Esophagus muscularis mucosa (tissue), 4 donors: ENCODE results near the gene LYPD6B. TPM values are rescaled to one million over a fixed set of nuclear protein-coding genes. Genes with fewer than 3 reads are reported as not detected.

Experiments
- DNase-seq: peaks from one replicate; pipeline ENCODE4 v3.0.0-alpha.2; 2017; ENCODE audit errors: extremely low spot score
- H3K27ac ChIP-seq, 4 donors: fragments of 200-600 bp; sonication (generic); replicated peaks in 1 of 4; 1 replicate in 3 of 4; 2 replicates in 1 of 4; pipeline ENCODE4 v1.5.1; 2016 to 2019; ENCODE audit warnings: mild to moderate bottlenecking in 1 of 4
- H3K27me3 ChIP-seq, 4 donors: fragments of 200-600 bp; sonication (generic); one replicate each; pipeline versions ENCODE4 v1.5.1 to v1.6.0; 2016 to 2019
- H3K36me3 ChIP-seq, 4 donors: fragments of 200-600 bp; sonication (generic); one replicate each; pipeline ENCODE4 v1.5.1; 2016 to 2019
- H3K4me1 ChIP-seq, 4 donors: fragments of 200-600 bp; sonication (generic); one replicate each; pipeline ENCODE4 v1.5.1; 2016 to 2019
- H3K4me3 ChIP-seq, 4 donors: fragments of 200-600 bp; sonication (generic); 1 replicate in 2 of 4; 2 replicates in 2 of 4; pipeline ENCODE4 v1.5.1; 2016 to 2019; ENCODE audit warnings: mild to moderate bottlenecking in 4 of 4, moderate library complexity in 1 of 4
- H3K9me3 ChIP-seq, 4 donors: fragments of 200-600 bp; sonication (generic); 1 replicate in 3 of 4; 2 replicates in 1 of 4; pipeline ENCODE4 v1.5.1; 2016 to 2019
- EP300 ChIP-seq: sonication (generic); formaldehyde crosslinking; IDR thresholded peaks from one replicate; pipeline ENCODE4 v1.6.1; 2017; ENCODE audit warnings: antibody characterized with exemption
- POLR2A ChIP-seq: fragments of 450-650 bp; IDR thresholded peaks from one replicate; pipeline ENCODE4 v1.6.1; 2017; ENCODE audit warnings: antibody characterized with exemption, moderate library complexity, mild to moderate bottlenecking, low read depth
- POLR2AphosphoS5 ChIP-seq, 2 donors: sonication (generic); formaldehyde crosslinking; IDR thresholded peaks; one replicate each; pipeline ENCODE4 v1.6.1; 2017; ENCODE audit warnings: antibody characterized with exemption in 2 of 2
- WGBS: methylation state at CpG from one replicate; pipeline ENCODE4 v1.1.5; 2018; 5-methylcytosine and 5-hydroxymethylcytosine counted together
- intact Hi-C: fragments of 100-400 bp; cut with DNase I; formaldehyde crosslinking; loops from one replicate; pipeline ENCODE4 v1.15.1; 2023
- total RNA-seq, 4 donors: library from RNA; depleted of rRNA; stranded (reverse); fragments of >200 nt; gene quantifications; one replicate each; pipeline versions ENCODE4 v1.1.0 to v1.2.1, GENCODE V29; 2016
- TF ChIP-seq, protein P1 (sequence below), 3 experiments: fragments of 200-600 bp in 2 of 3; fragments of 450-650 bp in 1 of 3; sonication (generic) in 2 of 3; IDR thresholded peaks; one replicate each; pipeline ENCODE4 v1.5.1; 2017 to 2019; ENCODE audit warnings: antibody characterized with exemption in 3 of 3, mild to moderate bottlenecking in 2 of 3, moderate library complexity in 1 of 3

Gene LYPD6B
- total RNA-seq, 4 donors from 2014 or later, result not detected

DNA sequence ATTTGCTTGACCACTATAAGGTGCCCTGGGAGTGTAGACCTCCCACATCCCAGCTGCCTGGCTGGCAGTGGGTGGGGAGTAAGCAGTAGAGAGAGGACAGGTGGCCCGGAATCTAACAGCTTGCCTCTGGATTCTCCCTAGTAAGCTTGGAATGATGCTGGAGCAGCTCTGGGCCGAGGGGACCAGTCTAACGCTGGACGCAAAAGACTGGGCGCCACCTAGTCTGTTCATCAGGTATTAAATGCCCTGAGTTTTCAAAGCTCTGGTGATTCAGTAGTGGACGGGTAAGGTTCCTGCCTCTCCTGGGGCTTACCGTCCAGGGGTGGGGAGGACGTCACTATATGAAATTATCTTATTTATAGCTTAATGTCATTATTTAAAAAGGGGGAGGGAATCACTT lies 648 bp upstream of the LYPD6B start:
- Histone ChIP-seq H3K9me3 (no peaks in the 10 kb centered on the region), H3K4me1 (peaks cover 0 to 12% (median 7%) of the 10 kb centered on the region in 4 donors), H3K4me3 (no peak overlapping the region), H3K36me3 (no peaks in the 10 kb centered on the region), H3K27ac (no peak overlapping the region), H3K27me3 (peaks cover 0 to 50% (median 5%) of the 10 kb centered on the region in 4 donors)
- WGBS, result 88% methylated on average over 7 of the region's 8 CpGs
- intact Hi-C loops, result no loop called here
- TF ChIP-seq POLR2AphosphoS5 (IDR thresholded peaks at IDR 0.05), result no peak
- no peak for TF ChIP-seq POLR2A
- no peak for TF ChIP-seq EP300
- TF ChIP-seq, protein P1, sequence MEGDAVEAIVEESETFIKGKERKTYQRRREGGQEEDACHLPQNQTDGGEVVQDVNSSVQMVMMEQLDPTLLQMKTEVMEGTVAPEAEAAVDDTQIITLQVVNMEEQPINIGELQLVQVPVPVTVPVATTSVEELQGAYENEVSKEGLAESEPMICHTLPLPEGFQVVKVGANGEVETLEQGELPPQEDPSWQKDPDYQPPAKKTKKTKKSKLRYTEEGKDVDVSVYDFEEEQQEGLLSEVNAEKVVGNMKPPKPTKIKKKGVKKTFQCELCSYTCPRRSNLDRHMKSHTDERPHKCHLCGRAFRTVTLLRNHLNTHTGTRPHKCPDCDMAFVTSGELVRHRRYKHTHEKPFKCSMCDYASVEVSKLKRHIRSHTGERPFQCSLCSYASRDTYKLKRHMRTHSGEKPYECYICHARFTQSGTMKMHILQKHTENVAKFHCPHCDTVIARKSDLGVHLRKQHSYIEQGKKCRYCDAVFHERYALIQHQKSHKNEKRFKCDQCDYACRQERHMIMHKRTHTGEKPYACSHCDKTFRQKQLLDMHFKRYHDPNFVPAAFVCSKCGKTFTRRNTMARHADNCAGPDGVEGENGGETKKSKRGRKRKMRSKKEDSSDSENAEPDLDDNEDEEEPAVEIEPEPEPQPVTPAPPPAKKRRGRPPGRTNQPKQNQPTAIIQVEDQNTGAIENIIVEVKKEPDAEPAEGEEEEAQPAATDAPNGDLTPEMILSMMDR (IDR thresholded peaks at IDR 0.05), result no peak
- DNase-seq, result peak; percentile 86

DNA sequence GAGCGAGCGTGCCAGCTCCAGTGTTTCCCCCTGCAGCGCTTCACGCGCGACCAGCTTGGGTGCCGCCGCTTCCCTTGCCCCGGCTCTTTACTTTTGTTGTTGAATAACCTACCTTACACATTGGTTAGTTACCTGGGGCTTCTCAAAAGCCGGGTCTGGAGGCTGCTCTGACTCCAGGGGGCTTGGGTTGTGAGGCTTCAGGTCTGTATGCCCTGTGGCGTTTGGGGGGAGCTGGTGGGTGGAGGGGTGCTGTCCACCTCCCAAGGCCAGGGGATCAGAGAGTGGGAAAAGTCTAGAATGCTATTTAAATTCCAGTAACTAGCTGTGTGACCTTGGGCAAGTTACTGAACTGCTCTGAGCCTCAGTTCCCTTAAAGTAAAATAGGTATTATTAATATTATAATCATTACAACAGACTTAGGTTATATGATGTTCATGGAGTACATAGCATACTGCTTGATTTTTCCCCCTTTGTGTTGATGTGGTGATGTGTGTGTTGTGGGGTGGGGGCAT lies 770 bp downstream of the LYPD6B start:
- H3K9me3 ChIP-seq, result no peaks in the 10 kb centered on the region
- WGBS, result 32% methylated on average over 11 of the region's 11 CpGs
- no peak overlapping the region for H3K27ac ChIP-seq
- peak; percentile 64 for DNase-seq
- H3K27me3 ChIP-seq, result peaks cover 0 to 50% (median 5%) of the 10 kb centered on the region in 4 donors
- peak overlapping the region in 1 of 4 donors; percentile 57 for H3K4me3 ChIP-seq
- TF ChIP-seq POLR2A (no peak), EP300 (no peak), POLR2AphosphoS5 (IDR thresholded peaks at IDR 0.05) (no peak)
- TF ChIP-seq, protein P1 (IDR thresholded peaks at IDR 0.05), result no peak
- H3K4me1 ChIP-seq, result peaks cover 0 to 12% (median 7%) of the 10 kb centered on the region in 4 donors
- intact Hi-C loops, result no loop called here
- H3K36me3 ChIP-seq, result no peaks in the 10 kb centered on the region

DNA sequence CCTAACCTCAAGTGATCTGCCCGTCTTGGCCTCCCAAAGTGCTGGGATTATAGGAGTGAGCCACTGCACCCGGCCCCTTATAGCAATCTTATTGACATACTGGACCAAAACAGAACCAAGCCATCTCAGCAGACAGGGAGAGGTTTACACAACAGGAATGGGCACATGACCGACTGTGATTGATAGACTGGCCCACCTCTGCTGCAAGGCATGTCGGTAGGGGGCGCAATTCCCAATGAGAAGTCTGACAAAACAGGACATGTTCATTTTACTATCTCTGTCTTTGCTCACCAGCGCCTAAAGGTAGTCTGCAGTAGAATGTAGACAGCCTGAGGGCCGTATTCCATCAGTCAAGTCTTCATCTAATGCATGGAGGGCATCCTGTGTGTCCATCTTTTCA lies 2.0 kb downstream of the LYPD6B start:
- Histone ChIP-seq H3K4me1 (peaks cover 0 to 12% (median 7%) of the 10 kb centered on the region in 4 donors), H3K4me3 (no peak overlapping the region), H3K9me3 (peaks cover 0 to 7% (median 3%) of the 10 kb centered on the region in 4 donors), H3K27me3 (peaks cover 0 to 50% (median 5%) of the 10 kb centered on the region in 4 donors), H3K36me3 (no peaks in the 10 kb centered on the region), H3K27ac (no peak overlapping the region)
- intact Hi-C loops, result no loop called here
- peak; percentile 78 for DNase-seq
- no peak for TF ChIP-seq POLR2A
- TF ChIP-seq POLR2AphosphoS5 (IDR thresholded peaks at IDR 0.05), result no peak
- TF ChIP-seq, protein P1 (IDR thresholded peaks at IDR 0.05), result peak in 1 of 3 experiments; percentile 9
- 75% methylated on average over 7 of the region's 7 CpGs for WGBS

DNA sequence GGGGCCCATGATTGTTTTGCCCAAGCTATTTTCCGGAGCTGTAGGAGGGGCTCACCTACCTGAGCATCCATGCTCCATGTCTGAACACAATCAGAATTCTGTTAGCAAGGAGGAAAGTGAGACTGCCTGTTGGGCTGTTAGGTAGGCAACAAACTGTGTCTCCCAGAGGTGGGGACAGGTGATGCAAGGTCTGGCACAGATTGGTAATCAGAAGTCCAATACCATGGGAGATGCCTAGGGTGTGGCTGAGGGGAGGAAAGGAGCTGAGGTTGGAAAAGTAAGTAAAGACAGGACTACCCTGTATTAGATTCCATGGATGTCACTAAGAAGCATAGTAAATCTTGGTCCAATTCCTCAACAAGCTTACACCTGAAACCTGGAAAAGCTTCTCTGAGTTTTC lies 3.0 kb downstream of the LYPD6B start:
- 100% methylated on average over 1 of the region's 1 CpG for WGBS
- H3K27me3 ChIP-seq, result peaks cover 0 to 40% (median 5%) of the 10 kb centered on the region in 4 donors
- intact Hi-C loops, result no loop called here
- H3K4me1 ChIP-seq, result peaks cover 0 to 12% (median 7%) of the 10 kb centered on the region in 4 donors
- H3K4me3 ChIP-seq, result no peak overlapping the region
- no peaks in the 10 kb centered on the region for H3K36me3 ChIP-seq
- no peak for DNase-seq
- TF ChIP-seq POLR2AphosphoS5 (IDR thresholded peaks at IDR 0.05), result no peak
- no peak for TF ChIP-seq EP300
- no peak for TF ChIP-seq POLR2A
- no peak overlapping the region for H3K27ac ChIP-seq
- H3K9me3 ChIP-seq, result peaks cover 0 to 18% (median 13%) of the 10 kb centered on the region in 4 donors

DNA sequence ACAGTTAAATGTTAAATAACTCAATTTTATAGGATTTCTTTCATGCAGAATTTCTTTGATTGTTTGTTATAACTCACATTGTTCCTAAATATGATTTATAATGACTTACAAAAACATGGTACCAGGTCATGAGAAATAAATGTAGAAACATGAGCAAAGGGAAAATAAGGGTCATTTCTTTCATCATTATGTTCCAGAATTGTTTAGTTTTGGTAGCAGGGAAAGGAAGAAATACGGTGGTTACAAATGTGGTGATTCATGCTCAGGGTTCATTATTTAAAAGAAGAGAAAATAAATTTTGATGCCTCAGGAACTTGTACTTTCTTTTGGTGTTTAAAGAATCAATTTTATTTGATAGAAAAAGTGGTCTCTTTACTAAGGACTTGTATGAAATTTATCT lies 4.4 kb downstream of the LYPD6B start:
- H3K27ac ChIP-seq, result no peak overlapping the region
- no peak overlapping the region for H3K4me3 ChIP-seq
- peaks cover 0 to 26% (median 3%) of the 10 kb centered on the region in 4 donors for H3K27me3 ChIP-seq
- no peaks in the 10 kb centered on the region for H3K36me3 ChIP-seq
- WGBS, result 35% methylated on average over 1 of the region's 1 CpG
- intact Hi-C loops, result no loop called here
- TF ChIP-seq EP300 (no peak), POLR2AphosphoS5 (IDR thresholded peaks at IDR 0.05) (no peak), POLR2A (no peak)
- TF ChIP-seq, protein P1 (IDR thresholded peaks at IDR 0.05), result no peak
- peaks cover 0 to 12% (median 7%) of the 10 kb centered on the region in 4 donors for H3K4me1 ChIP-seq
- DNase-seq, result no peak
- H3K9me3 ChIP-seq, result peaks cover 0 to 30% (median 21%) of the 10 kb centered on the region in 4 donors
